Activated naive CD4-positive, alpha-beta T cell treated with anti-CD3 and anti-CD28 coated beads, Interleukin-2, amount 50 U/mL, for 24 hours (primary cell): Measurements from ENCODE around the gene GTF3C5.

Experiments used
- H3K27ac Mint-ChIP-seq: one replicate; pipeline ENCODE4 v1.8.0; 2021; ENCODE audit warnings: mild to moderate bottlenecking, mixed read lengths
- H3K27me3 Mint-ChIP-seq: one replicate; pipeline ENCODE4 v1.8.0; 2021; ENCODE audit warnings: mixed read lengths
- H3K36me3 Mint-ChIP-seq: one replicate; pipeline ENCODE4 v1.8.0; 2021; ENCODE audit warnings: mixed read lengths
- H3K4me1 Mint-ChIP-seq: one replicate; pipeline ENCODE4 v1.8.0; 2021; ENCODE audit warnings: mixed read lengths
- H3K4me3 Mint-ChIP-seq: one replicate; pipeline ENCODE4 v1.8.0; 2021; ENCODE audit warnings: mild to moderate bottlenecking, mixed read lengths
- H3K9me3 Mint-ChIP-seq: one replicate; pipeline ENCODE4 v1.8.0; 2021; ENCODE audit warnings: mixed read lengths

The GTF3C5 gene

GRCh38 chr9:133004999-133005760 is 25.6 kb upstream of the GTF3C5 start:
- Mint-ChIP-seq H3K36me3 (no peaks in the 10 kb centered on the region), H3K4me3 (no peak overlapping the region)

DNA sequence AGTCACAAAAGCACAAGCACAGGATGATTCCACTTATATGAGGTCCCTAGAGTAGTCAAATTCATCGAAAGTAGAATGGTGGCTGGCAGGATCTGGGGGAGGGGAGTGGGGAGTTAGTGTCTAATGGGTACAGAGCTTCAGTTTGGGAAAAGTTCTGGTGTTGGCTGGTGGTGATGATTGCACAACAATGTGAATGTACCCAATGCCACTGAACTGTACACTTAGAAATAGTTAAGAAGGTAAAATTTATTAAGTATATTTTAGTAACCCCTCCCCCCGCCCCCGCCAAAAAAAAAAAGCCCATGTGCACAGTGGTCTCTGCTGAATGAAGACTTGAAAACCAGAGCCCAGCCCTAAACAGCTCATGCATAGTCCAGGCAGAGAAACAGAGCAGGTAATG is 24.8 kb upstream of the GTF3C5 start:
- Mint-ChIP-seq H3K36me3 (no peaks in the 10 kb centered on the region), H3K4me1 (no peaks in the 10 kb centered on the region), H3K27ac (no peak overlapping the region), H3K27me3 (peaks cover 17% of the 10 kb centered on the region), H3K4me3 (no peak overlapping the region), H3K9me3 (no peaks in the 10 kb centered on the region)

More at GRCh38 chr9:133004999-133005760, 25.6 kb upstream of the GTF3C5 start:
- peaks cover 20% of the 10 kb centered on the region for H3K27me3 Mint-ChIP-seq
- no peaks in the 10 kb centered on the region for H3K9me3 Mint-ChIP-seq
- no peaks in the 10 kb centered on the region for H3K4me1 Mint-ChIP-seq
- H3K27ac Mint-ChIP-seq = no peak overlapping the region

DNA sequence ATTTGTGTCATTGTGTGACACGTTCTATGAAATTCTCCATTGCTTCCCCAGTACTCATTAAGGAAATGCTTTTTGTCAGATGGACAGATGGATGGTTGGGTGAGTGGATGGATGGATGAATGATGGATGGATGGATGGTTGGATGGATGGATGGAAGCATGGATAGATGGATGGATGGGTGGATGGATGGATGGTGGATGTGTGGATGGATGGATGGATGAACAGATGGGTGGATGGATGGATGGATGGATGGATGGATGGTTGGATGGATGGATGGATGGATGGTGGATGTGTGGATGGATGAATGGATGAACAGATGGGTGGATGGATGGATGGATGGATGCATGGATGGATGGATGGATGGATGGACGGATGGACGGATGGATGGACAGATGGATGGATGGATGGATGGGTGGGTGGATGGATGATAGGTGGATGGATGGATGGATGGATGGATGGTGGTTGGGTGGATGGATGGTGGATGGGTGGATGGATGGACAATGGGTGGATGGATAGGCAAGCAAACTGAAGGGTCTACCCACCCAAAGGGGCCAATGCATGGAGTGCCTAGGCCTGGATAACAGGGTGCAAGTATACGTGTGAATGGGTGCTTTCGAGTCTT is 24.0 kb upstream of the GTF3C5 start:
- Mint-ChIP-seq H3K27ac (no peak overlapping the region), H3K9me3 (no peaks in the 10 kb centered on the region), H3K36me3 (no peaks in the 10 kb centered on the region), H3K27me3 (peaks cover 17% of the 10 kb centered on the region), H3K4me1 (no peaks in the 10 kb centered on the region), H3K4me3 (no peak overlapping the region)

- Mint-ChIP-seq H3K36me3 (no peaks in the 10 kb centered on the region), H3K4me1 (no peaks in the 10 kb centered on the region), H3K4me3 (no peak overlapping the region), H3K27ac (no peak overlapping the region), H3K9me3 (no peaks in the 10 kb centered on the region), H3K27me3 (peaks cover 14% of the 10 kb centered on the region)
Observed at GRCh38 chr9:133008406-133008805, 22.4 kb upstream of the GTF3C5 start.

DNA sequence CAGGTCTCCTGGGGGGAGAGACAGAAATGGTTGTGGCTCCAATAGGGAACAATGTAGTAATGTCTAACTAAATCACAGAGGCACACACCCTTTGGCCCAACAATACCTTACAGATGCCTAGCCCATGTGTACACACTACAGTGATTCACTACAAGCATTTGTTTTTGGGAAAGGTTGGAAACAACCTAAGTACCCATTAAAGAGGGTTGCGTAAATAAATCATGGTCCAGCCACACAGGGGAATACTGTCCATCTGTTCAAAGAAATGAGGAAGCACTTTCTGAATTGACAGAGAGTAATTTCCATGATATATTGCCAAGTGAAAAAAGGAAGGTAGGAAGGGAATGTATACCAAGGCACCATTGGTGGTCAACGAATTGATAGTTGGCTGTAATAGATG is 22.0 kb upstream of the GTF3C5 start:
- Mint-ChIP-seq H3K27me3 (peaks cover 14% of the 10 kb centered on the region), H3K9me3 (no peaks in the 10 kb centered on the region), H3K4me1 (no peaks in the 10 kb centered on the region), H3K4me3 (no peak overlapping the region), H3K27ac (no peak overlapping the region), H3K36me3 (no peaks in the 10 kb centered on the region)

DNA sequence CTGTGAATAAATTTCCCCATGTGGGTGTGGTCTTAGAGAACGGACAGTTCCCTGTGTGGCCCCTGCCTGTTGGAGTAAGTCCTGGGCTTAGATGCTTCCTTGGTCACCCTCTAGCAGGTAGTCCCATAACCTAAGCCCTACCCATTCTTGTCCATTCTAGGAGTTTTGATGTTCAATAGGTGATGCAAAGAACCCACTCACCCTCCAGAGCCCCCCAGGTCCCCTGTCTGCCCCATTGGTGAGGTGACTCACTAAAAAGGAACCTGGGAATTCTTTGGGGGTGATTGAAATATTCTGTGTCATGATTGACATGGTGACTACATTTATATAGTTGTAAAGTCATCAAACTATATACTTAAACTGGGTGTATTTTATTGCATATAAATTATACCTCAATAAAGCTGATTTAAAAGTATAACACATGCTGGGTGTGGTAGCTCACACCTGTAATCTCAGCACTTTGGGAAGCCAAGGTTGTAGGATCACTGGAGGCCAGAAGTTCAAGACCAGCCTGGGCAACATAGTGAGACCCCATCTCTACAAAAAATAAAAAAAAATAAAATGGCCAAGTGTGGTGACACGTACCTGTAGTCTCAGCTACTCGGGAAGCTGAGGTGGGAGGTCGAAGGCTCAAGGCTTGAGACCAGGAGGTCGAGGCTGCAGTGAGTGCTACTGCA is 20.8 kb upstream of the GTF3C5 start:
- Mint-ChIP-seq H3K4me3 (no peak overlapping the region), H3K36me3 (peaks cover under 1% of the 10 kb centered on the region), H3K27ac (no peak overlapping the region), H3K4me1 (no peaks in the 10 kb centered on the region), H3K9me3 (no peaks in the 10 kb centered on the region), H3K27me3 (peaks cover 11% of the 10 kb centered on the region)

- no peaks in the 10 kb centered on the region for H3K9me3 Mint-ChIP-seq
- H3K27me3 Mint-ChIP-seq = peaks cover 1% of the 10 kb centered on the region
- H3K36me3 Mint-ChIP-seq = peaks cover 4% of the 10 kb centered on the region
- no peaks in the 10 kb centered on the region for H3K4me1 Mint-ChIP-seq
- H3K4me3 Mint-ChIP-seq = no peak overlapping the region
- H3K27ac Mint-ChIP-seq = no peak overlapping the region
Observed at GRCh38 chr9:133014696-133015095, 16.1 kb upstream of the GTF3C5 start.

DNA sequence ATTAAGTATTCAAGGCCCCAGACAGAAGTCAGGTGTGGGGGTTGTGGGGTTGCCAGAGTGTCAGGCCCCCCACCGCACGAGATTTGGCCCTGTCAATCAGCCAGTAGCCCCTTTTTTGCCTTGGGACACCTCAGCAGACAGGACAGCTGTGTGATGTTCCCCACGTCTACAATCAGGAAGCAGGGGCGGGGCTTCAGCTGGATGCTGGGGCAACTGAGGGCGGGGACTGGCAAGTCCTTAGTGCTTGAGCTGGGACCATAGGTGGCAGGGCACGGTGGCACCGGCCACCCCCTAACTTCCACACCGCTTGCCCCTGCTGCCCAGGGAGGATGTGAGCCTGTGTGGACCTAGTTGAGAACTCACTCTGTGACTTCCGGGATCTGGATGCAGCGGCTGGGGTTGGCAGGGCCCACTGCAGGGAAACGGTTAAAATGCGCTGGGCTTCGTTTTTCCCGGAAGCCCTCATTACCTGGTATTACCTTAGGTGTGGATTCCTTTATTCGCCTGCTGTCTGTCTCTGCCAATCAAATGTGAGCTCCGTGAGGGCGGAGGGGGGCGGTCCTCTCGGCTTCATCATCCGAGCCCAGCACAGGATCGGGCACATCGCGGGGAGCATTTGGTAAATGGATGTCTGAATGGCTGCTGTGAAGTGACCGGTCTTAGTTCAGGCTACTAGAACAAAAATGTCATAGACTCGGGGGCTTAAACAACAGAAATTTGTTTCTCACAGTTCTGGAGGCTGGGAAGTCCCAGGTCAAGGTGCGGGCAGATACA is 7.5 kb upstream of the GTF3C5 start:
- Mint-ChIP-seq H3K27me3 (no peaks in the 10 kb centered on the region), H3K4me3 (peak overlapping the region; percentile 4), H3K36me3 (no peaks in the 10 kb centered on the region), H3K4me1 (peaks cover 13% of the 10 kb centered on the region), H3K27ac (no peak overlapping the region), H3K9me3 (no peaks in the 10 kb centered on the region)

DNA sequence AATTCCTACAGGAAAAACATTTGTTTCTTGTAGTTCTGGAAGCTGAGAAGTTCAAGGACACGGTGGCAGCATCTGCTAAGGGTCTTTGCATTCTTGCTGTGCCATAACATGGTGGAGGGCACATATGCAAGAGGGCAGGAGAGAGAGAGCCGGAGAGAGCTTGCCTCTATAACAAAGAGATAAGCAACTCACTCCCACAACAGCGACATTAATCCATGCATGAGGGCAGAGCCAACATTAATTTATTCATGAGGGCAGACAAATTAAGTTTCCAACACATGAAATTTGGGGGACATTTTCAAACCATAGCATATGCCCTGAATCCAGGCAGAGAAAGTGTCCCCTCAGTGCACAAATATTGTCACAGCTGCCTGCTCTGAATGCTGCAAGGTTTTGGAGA is 4.4 kb upstream of the GTF3C5 start:
- H3K4me1 Mint-ChIP-seq = peaks cover 27% of the 10 kb centered on the region
- H3K4me3 Mint-ChIP-seq = no peak overlapping the region
- H3K9me3 Mint-ChIP-seq = no peaks in the 10 kb centered on the region
- H3K36me3 Mint-ChIP-seq = no peaks in the 10 kb centered on the region
- no peak overlapping the region for H3K27ac Mint-ChIP-seq
- H3K27me3 Mint-ChIP-seq = no peaks in the 10 kb centered on the region

DNA sequence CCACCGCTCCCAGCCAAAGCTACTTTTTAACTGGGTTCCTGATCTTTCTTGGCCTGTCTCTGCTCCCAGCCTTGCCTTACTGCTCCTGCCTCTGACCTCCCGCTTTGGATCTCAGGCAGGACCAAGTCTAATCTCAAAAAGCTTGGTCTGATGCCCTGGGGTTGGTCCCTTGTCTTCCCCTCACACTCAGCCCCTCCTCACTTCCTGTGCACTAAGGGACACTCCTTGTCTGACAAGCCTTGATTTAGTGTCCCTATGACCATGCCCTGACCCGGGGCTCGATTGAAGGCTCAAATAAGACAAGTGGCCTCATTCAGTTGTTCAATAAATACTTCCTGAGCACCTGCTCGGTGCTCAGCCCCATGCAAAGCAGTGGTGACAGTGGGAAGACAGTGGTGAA is 3.7 kb upstream of the GTF3C5 start:
- H3K4me1 Mint-ChIP-seq = peaks cover 33% of the 10 kb centered on the region

GRCh38 chr9:133028221-133028620 is 2.6 kb upstream of the GTF3C5 start:
- Mint-ChIP-seq H3K27ac (peak overlapping the region; percentile 85), H3K4me3 (peak overlapping the region; percentile 17), H3K27me3 (no peaks in the 10 kb centered on the region), H3K9me3 (no peaks in the 10 kb centered on the region), H3K4me1 (peaks cover 38% of the 10 kb centered on the region), H3K36me3 (peaks cover 2% of the 10 kb centered on the region)

More for the DNA sequence above, 3.7 kb upstream of the GTF3C5 start:
- no peak overlapping the region for H3K4me3 Mint-ChIP-seq
- no peaks in the 10 kb centered on the region for H3K36me3 Mint-ChIP-seq
- H3K27me3 Mint-ChIP-seq = no peaks in the 10 kb centered on the region
- H3K9me3 Mint-ChIP-seq = no peaks in the 10 kb centered on the region
- peak overlapping the region; percentile 42 for H3K27ac Mint-ChIP-seq

DNA sequence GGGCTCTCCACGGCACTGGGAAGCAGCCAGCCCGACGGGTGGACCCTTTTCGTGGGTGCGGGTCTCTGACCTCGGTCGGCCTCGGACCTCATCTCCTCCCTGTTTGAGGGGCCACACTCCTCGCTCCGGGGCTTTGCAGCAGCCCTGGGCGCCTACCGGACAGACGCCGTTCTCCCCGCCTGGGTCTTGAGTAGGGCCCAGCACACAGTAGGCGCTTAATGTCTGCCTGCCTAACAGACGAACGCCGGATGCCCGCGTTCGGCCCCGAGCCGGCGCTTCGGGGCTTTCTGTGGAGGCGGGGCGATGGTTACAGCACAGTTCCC is 842 bp upstream of the GTF3C5 start:
- H3K9me3 Mint-ChIP-seq = no peaks in the 10 kb centered on the region

DNA sequence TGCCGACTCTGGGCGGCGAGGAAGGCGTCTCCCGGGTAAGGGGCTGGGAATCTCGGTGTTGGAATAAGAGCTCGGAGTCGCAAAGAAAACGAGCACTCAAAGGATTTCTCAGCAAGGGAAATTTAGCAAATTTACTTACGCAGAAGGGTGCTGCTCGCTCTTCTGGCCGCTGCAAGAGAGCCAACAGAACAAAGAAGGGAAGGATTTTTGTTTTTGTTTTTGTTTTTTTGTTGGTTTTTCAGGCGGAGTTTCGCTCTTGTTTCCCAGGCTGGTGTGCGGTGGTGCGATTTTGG is 279 bp downstream of the GTF3C5 start:
- Mint-ChIP-seq H3K36me3 (peaks cover 2% of the 10 kb centered on the region), H3K27ac (peak overlapping the region; percentile 99), H3K27me3 (no peaks in the 10 kb centered on the region), H3K4me1 (peaks cover 58% of the 10 kb centered on the region), H3K4me3 (peak overlapping the region; percentile 99), H3K9me3 (no peaks in the 10 kb centered on the region)

More for the DNA sequence above, 842 bp upstream of the GTF3C5 start:
- peaks cover 54% of the 10 kb centered on the region for H3K4me1 Mint-ChIP-seq
- H3K36me3 Mint-ChIP-seq = peaks cover 2% of the 10 kb centered on the region
- peak overlapping the region; percentile 99 for H3K27ac Mint-ChIP-seq
- H3K27me3 Mint-ChIP-seq = no peaks in the 10 kb centered on the region
- peak overlapping the region; percentile 99 for H3K4me3 Mint-ChIP-seq

- no peaks in the 10 kb centered on the region for H3K27me3 Mint-ChIP-seq
- peaks cover 2% of the 10 kb centered on the region for H3K36me3 Mint-ChIP-seq
- peak overlapping the region; percentile 99 for H3K4me3 Mint-ChIP-seq
- H3K4me1 Mint-ChIP-seq = peaks cover 62% of the 10 kb centered on the region
- H3K9me3 Mint-ChIP-seq = no peaks in the 10 kb centered on the region
- peak overlapping the region; percentile 86 for H3K27ac Mint-ChIP-seq
Observed at GRCh38 chr9:133031496-133031911, 707 bp downstream of the GTF3C5 start.

DNA sequence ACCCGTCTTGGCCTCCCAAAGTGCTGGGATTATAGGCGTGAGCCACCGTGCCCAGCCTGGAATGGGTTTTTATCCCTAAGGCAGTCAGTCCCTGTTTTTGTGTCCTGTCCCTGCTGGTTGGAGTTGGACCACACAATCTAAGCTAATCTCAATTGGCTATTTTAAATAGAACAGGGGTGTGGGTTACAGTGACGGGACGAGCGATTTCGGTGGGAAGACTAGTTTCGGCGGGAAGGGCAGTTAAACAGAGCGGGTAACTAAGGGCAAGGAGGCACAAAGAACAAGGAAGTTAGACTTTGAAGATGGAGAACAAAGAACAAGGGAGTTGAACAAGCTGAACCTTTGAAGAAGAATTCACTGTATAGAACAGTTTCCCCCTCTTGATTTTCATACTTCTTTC is 1.4 kb downstream of the GTF3C5 start:
- peak overlapping the region; percentile 99 for H3K4me3 Mint-ChIP-seq
- H3K9me3 Mint-ChIP-seq = no peaks in the 10 kb centered on the region
- H3K27me3 Mint-ChIP-seq = no peaks in the 10 kb centered on the region
- H3K36me3 Mint-ChIP-seq = peaks cover 2% of the 10 kb centered on the region
- peaks cover 66% of the 10 kb centered on the region for H3K4me1 Mint-ChIP-seq
- H3K27ac Mint-ChIP-seq = peak overlapping the region; percentile 86

- Mint-ChIP-seq H3K4me3 (no peak overlapping the region), H3K27me3 (no peaks in the 10 kb centered on the region), H3K4me1 (peaks cover 62% of the 10 kb centered on the region), H3K9me3 (no peaks in the 10 kb centered on the region), H3K27ac (no peak overlapping the region), H3K36me3 (peaks cover 2% of the 10 kb centered on the region)
Observed at GRCh38 chr9:133035669-133036068, 4.9 kb downstream of the GTF3C5 start.
